ENCODE measurements around the gene LIN7C. TPM values are rescaled to one million over a fixed set of nuclear protein-coding genes. Genes with fewer than 3 reads are reported as not detected.

LIN7C gene
- total RNA-seq, 4 donors from 2014 or later: 26.4 to 41.2 (median 34.6) TPM

- H3K27me3 ChIP-seq: no peaks in the 10 kb centered on the region
- DNase-seq: no peak
- peaks cover 0 to 12% (median 0%) of the 10 kb centered on the region in 4 donors for H3K4me1 ChIP-seq
- no peak overlapping the region for H3K4me3 ChIP-seq
- no peaks in the 10 kb centered on the region for H3K36me3 ChIP-seq
- no peaks in the 10 kb centered on the region for H3K9me3 ChIP-seq
- no peak for TF ChIP-seq CTCF (IDR thresholded peaks at IDR 0.05)
- TF ChIP-seq POLR2A (IDR thresholded peaks at IDR 0.05): no peak
- H3K27ac ChIP-seq: peak overlapping the region in 1 of 4 donors; percentile 2
These were observed 42.3 kb downstream of the LIN7C start for GRCh38 chr11:27464289-27464696.

GRCh38 chr11:27462543-27462942 lies 44.0 kb downstream of the LIN7C start:
- no peak overlapping the region for H3K27ac ChIP-seq
- DNase-seq: no peak
- peaks cover 0 to 12% (median 0%) of the 10 kb centered on the region in 4 donors for H3K4me1 ChIP-seq
- H3K4me3 ChIP-seq: no peak overlapping the region
- TF ChIP-seq CTCF (IDR thresholded peaks at IDR 0.05) (no peak), POLR2A (IDR thresholded peaks at IDR 0.05) (no peak)
- H3K36me3 ChIP-seq: no peaks in the 10 kb centered on the region
- no peaks in the 10 kb centered on the region for H3K27me3 ChIP-seq
- no peaks in the 10 kb centered on the region for H3K9me3 ChIP-seq

DNA sequence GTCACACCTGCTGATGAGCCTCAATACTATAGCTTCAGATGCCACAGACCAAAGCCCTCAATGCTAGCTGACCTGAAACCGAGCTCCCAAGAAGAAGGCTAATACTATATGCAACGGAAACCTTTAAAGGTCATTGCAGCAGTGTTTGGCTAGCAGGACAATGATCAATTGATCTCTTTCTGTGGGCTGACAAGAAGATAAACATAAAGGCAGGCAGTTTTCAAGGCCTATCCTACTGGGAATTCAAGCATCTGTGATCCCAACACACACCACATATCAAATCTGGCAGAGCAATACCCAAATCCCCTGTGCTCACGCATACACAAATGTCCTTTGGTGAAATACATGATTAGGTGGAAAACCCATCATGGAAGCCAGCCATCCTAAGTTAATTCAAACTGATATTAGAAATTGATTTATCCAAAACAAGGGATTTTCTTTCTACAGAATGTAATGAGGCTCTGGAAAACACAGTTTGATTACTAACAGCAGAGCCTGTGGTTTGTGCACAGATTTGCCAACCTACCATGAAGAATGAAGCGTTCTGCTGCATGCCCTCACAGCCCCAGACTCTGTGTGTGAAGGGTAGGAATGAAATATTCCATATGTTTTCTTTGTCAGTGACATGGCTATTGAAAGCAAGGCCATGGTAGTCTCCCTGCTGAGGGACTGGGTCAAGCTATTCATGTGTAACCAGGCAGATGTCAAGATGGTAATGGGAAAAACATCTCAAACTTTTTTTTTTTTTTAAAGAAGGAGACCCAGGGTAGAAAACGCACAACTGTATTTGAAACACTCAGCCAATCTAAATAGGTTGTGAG lies 46.2 kb downstream of the LIN7C start:
- Histone ChIP-seq H3K4me1 (peaks cover 0 to 14% (median 0%) of the 10 kb centered on the region in 4 donors), H3K4me3 (no peak overlapping the region), H3K27ac (no peak overlapping the region)

GRCh38 chr11:27459191-27459590 lies 47.4 kb downstream of the LIN7C start:
- Histone ChIP-seq H3K27me3 (no peaks in the 10 kb centered on the region), H3K4me3 (no peak overlapping the region), H3K36me3 (no peaks in the 10 kb centered on the region), H3K4me1 (peaks cover 0 to 10% (median 0%) of the 10 kb centered on the region in 4 donors), H3K9me3 (no peaks in the 10 kb centered on the region), H3K27ac (no peak overlapping the region)
- TF ChIP-seq POLR2A (IDR thresholded peaks at IDR 0.05): no peak
- no peak for TF ChIP-seq CTCF (IDR thresholded peaks at IDR 0.05)
- no peak for DNase-seq

More for the DNA sequence above, 46.2 kb downstream of the LIN7C start:
- no peak for TF ChIP-seq CTCF (IDR thresholded peaks at IDR 0.05)
- no peak for TF ChIP-seq POLR2A (IDR thresholded peaks at IDR 0.05)
- no peak for DNase-seq
- H3K36me3 ChIP-seq: no peaks in the 10 kb centered on the region
- H3K9me3 ChIP-seq: no peaks in the 10 kb centered on the region
- no peaks in the 10 kb centered on the region for H3K27me3 ChIP-seq

GRCh38 chr11:27458182-27458581 lies 48.4 kb downstream of the LIN7C start:
- no peaks in the 10 kb centered on the region for H3K36me3 ChIP-seq
- no peaks in the 10 kb centered on the region for H3K9me3 ChIP-seq
- peaks cover 0 to 10% (median 0%) of the 10 kb centered on the region in 4 donors for H3K4me1 ChIP-seq
- no peak overlapping the region for H3K4me3 ChIP-seq
- DNase-seq: no peak
- no peak for TF ChIP-seq CTCF (IDR thresholded peaks at IDR 0.05)
- TF ChIP-seq POLR2A (IDR thresholded peaks at IDR 0.05): no peak
- H3K27me3 ChIP-seq: no peaks in the 10 kb centered on the region
- H3K27ac ChIP-seq: no peak overlapping the region
